ENCODE measurements around the gene HOXC9. TPM values are rescaled to one million over a fixed set of nuclear protein-coding genes. Genes with fewer than 3 reads are reported as not detected.

HOXC9 gene
- polyA plus RNA-seq, 1 of the 3 experiments (the other 2 are of a cell fraction) = 1.9 TPM

DNA sequence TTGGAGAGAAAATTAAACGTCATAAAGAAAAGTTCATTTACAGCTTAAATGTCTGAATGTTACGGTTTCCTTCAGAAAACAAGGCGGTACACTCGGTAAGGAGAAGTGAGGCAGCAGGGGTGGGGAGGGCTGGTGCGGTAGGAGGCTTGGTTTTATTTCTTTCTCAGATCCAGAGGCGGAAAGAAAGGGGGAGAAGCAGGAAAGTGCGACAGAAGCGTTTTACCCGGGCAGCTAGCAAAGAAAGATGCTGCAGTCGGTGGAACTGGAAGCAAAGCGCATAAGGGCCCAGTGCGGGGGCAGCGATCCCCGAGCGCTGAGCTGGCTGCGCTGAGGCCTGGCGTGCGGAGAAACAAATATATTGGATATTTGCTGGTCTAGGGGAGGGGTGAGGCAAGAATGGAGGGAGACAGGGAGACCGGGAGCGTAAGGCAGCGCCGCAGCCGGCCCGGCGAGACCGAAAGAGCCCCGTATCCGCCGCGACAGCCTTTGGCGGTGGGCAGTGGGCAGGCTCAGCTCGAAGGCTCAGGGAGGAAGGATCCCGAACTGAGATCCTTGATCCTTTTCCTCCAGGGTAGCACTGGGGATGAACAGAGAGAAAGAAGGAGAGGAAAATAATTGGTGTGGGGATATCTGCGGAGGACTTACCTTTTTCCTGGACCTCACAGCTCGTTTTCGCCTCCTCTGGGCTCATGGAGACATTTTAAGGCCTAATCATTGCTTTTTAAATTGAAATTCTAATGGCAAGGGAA lies 33.4 kb upstream of the HOXC9 start:
- Histone ChIP-seq H3K9me2 (no peaks in the 10 kb centered on the region), H3K27ac (ENCODE audit: low read depth in 2 of 2, low read length in 1 of 2) (no peak overlapping the region), H3K36me3 (replicated peaks in 1 of 2; ENCODE audit: control insufficient read depth in 1 of 2, insufficient read depth in 2 of 2, low read length in 1 of 2) (no peaks in the 10 kb centered on the region), H3K4me3 (ENCODE audit: low read depth in 2 of 2, low read length in 1 of 2) (no peak overlapping the region), H3K27me3 (ENCODE audit: insufficient read depth) (peaks cover 100% of the 10 kb centered on the region), H3K4me1 (ENCODE audit: control insufficient read depth in 1 of 2, insufficient read depth in 2 of 2, low read depth in 1 of 2, low read length in 1 of 2) (no peaks in the 10 kb centered on the region; a peak in 1 of 4 replicates), H3K79me2 (ENCODE audit: insufficient read depth) (no peaks in the 10 kb centered on the region), H3K9me3 (no peaks in the 10 kb centered on the region), H3K9ac (no peak overlapping the region), H2AFZ (ENCODE audit: low read depth) (no peak overlapping the region), H4K20me1 (ENCODE audit: insufficient read depth) (peaks cover 12% of the 10 kb centered on the region; the same call in 1 of the 2 replicates), H3F3A (replicated peaks; ENCODE audit: insufficient read depth) (no peaks in the 10 kb centered on the region), H3K4me2 (peak overlapping the region; percentile 47; the same call in 1 of the 2 replicates)
- POLR2A ChIA-PET = interaction anchor here (0.5 kb wide), 1 partner anchor 33 kb away, joined by 3 read pairs; no protein-coding TSS in a partner anchor
- CTCF ChIA-PET = interaction anchor here (0.7 to 12.7 kb wide), 9 partner anchors 10 to 433 kb away, joined by 3 to 134 read pairs (median 3); partner anchors contain the start of gene HOXC10
- WGBS (ENCODE audit: low lambda C conversion rate) = 22% methylated on average over 35 of the region's 36 CpGs
- DNase-seq = no peak
- TF ChIP-seq, protein P1, sequence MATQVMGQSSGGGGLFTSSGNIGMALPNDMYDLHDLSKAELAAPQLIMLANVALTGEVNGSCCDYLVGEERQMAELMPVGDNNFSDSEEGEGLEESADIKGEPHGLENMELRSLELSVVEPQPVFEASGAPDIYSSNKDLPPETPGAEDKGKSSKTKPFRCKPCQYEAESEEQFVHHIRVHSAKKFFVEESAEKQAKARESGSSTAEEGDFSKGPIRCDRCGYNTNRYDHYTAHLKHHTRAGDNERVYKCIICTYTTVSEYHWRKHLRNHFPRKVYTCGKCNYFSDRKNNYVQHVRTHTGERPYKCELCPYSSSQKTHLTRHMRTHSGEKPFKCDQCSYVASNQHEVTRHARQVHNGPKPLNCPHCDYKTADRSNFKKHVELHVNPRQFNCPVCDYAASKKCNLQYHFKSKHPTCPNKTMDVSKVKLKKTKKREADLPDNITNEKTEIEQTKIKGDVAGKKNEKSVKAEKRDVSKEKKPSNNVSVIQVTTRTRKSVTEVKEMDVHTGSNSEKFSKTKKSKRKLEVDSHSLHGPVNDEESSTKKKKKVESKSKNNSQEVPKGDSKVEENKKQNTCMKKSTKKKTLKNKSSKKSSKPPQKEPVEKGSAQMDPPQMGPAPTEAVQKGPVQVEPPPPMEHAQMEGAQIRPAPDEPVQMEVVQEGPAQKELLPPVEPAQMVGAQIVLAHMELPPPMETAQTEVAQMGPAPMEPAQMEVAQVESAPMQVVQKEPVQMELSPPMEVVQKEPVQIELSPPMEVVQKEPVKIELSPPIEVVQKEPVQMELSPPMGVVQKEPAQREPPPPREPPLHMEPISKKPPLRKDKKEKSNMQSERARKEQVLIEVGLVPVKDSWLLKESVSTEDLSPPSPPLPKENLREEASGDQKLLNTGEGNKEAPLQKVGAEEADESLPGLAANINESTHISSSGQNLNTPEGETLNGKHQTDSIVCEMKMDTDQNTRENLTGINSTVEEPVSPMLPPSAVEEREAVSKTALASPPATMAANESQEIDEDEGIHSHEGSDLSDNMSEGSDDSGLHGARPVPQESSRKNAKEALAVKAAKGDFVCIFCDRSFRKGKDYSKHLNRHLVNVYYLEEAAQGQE (IDR thresholded peaks at IDR 0.05; ENCODE audit: low read depth, low read length) = no peak
- TF ChIP-seq GABPA (IDR thresholded peaks at IDR 0.05; ENCODE audit: low read depth) (no peak), EZH2phosphoT487 (IDR thresholded peaks at IDR 0.05; ENCODE audit: borderline replicate concordance, low read depth) (peak; percentile 99)

DNA sequence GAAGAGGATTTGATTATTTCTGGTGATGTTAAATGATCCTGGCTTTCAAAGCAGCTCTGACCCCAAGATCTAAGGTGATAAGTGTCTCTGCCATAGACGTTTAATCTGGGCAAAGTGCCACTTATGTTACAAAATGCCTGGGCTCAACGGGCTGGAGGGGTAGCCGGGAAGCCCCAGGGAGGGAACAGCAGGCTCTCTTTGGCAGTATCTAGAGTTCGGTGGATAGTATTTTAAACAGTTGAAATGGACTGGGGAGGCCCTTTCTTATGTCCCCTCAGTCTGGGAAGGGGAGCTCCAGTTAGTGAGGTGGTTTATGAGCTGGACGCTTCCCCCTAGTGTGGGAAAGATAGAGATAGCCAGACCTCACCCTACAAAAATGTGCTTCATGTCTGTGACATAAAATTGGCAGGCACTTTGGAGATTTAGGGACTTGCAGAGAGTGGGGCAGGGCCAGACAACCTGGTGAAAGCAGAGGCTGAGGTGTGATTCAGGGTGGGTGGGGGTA lies 32.5 kb upstream of the HOXC9 start:
- Histone ChIP-seq H3K79me2 (ENCODE audit: insufficient read depth) (no peaks in the 10 kb centered on the region), H3K4me3 (ENCODE audit: low read depth in 2 of 2, low read length in 1 of 2) (no peak overlapping the region), H4K20me1 (ENCODE audit: insufficient read depth) (peaks cover 14% of the 10 kb centered on the region; the same call in 1 of the 2 replicates), H3K9me3 (no peaks in the 10 kb centered on the region), H3K4me2 (no peak overlapping the region), H3K4me1 (ENCODE audit: control insufficient read depth in 1 of 2, insufficient read depth in 2 of 2, low read depth in 1 of 2, low read length in 1 of 2) (no peaks in the 10 kb centered on the region; a peak in 1 of 4 replicates), H3K27ac (ENCODE audit: low read depth in 2 of 2, low read length in 1 of 2) (no peak overlapping the region), H3K9me2 (no peaks in the 10 kb centered on the region), H3F3A (replicated peaks; ENCODE audit: insufficient read depth) (peaks cover 3% of the 10 kb centered on the region), H3K36me3 (replicated peaks in 1 of 2; ENCODE audit: control insufficient read depth in 1 of 2, insufficient read depth in 2 of 2, low read length in 1 of 2) (no peaks in the 10 kb centered on the region), H2AFZ (ENCODE audit: low read depth) (no peak overlapping the region), H3K27me3 (ENCODE audit: insufficient read depth) (peaks cover 100% of the 10 kb centered on the region), H3K9ac (no peak overlapping the region)
- WGBS (ENCODE audit: low lambda C conversion rate) = 7% methylated on average over 5 of the region's 5 CpGs
- DNase-seq = no peak
- CTCF ChIA-PET = interaction anchor here (1.0 to 12.7 kb wide), 6 partner anchors 14 to 432 kb away, joined by 3 to 134 read pairs (median 4); partner anchors contain the start of gene HOXC10
- POLR2A ChIA-PET = no interaction called here
- TF ChIP-seq TEAD4 (IDR thresholded peaks at IDR 0.05; ENCODE audit: borderline replicate concordance, insufficient read depth) (no peak), YY1 (IDR thresholded peaks at IDR 0.05; ENCODE audit: low read depth) (no peak), NRF1 (IDR thresholded peaks at IDR 0.05; ENCODE audit: low read depth, low read length) (no peak), NFIC (IDR thresholded peaks at IDR 0.05; ENCODE audit: borderline replicate concordance) (no peak), RFX5 (IDR thresholded peaks at IDR 0.05; ENCODE audit: low read length) (no peak), CHD2 (IDR thresholded peaks at IDR 0.05; ENCODE audit: low read length, partially characterized antibody) (no peak), MEF2A (IDR thresholded peaks at IDR 0.05; ENCODE audit: borderline replicate concordance, low read depth) (no peak), GABPA (IDR thresholded peaks at IDR 0.05; ENCODE audit: low read depth) (no peak)
- TF ChIP-seq, protein P2, sequence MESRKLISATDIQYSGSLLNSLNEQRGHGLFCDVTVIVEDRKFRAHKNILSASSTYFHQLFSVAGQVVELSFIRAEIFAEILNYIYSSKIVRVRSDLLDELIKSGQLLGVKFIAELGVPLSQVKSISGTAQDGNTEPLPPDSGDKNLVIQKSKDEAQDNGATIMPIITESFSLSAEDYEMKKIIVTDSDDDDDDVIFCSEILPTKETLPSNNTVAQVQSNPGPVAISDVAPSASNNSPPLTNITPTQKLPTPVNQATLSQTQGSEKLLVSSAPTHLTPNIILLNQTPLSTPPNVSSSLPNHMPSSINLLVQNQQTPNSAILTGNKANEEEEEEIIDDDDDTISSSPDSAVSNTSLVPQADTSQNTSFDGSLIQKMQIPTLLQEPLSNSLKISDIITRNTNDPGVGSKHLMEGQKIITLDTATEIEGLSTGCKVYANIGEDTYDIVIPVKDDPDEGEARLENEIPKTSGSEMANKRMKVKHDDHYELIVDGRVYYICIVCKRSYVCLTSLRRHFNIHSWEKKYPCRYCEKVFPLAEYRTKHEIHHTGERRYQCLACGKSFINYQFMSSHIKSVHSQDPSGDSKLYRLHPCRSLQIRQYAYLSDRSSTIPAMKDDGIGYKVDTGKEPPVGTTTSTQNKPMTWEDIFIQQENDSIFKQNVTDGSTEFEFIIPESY (IDR thresholded peaks at IDR 0.05; ENCODE audit: borderline replicate concordance, low read depth) = no peak
- TF ChIP-seq, protein P1 (IDR thresholded peaks at IDR 0.05; ENCODE audit: low read depth, low read length) = no peak
- TF ChIP-seq, protein P3, sequence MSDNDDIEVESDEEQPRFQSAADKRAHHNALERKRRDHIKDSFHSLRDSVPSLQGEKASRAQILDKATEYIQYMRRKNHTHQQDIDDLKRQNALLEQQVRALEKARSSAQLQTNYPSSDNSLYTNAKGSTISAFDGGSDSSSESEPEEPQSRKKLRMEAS (IDR thresholded peaks at IDR 0.05; ENCODE audit: low read depth) = no peak
- TF ChIP-seq, protein P4, sequence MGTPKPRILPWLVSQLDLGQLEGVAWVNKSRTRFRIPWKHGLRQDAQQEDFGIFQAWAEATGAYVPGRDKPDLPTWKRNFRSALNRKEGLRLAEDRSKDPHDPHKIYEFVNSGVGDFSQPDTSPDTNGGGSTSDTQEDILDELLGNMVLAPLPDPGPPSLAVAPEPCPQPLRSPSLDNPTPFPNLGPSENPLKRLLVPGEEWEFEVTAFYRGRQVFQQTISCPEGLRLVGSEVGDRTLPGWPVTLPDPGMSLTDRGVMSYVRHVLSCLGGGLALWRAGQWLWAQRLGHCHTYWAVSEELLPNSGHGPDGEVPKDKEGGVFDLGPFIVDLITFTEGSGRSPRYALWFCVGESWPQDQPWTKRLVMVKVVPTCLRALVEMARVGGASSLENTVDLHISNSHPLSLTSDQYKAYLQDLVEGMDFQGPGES (IDR thresholded peaks at IDR 0.05; ENCODE audit: low read depth, low read length) = no peak

All from SK-N-SH (cell line).